ENCODE results near the gene CBR1.
"Not testable (repeated sequence)": the region's sequence is repeated elsewhere in the genome, so short reads cannot be mapped to it uniquely, and the experiment has no call there.

Gene CBR1

DNA sequence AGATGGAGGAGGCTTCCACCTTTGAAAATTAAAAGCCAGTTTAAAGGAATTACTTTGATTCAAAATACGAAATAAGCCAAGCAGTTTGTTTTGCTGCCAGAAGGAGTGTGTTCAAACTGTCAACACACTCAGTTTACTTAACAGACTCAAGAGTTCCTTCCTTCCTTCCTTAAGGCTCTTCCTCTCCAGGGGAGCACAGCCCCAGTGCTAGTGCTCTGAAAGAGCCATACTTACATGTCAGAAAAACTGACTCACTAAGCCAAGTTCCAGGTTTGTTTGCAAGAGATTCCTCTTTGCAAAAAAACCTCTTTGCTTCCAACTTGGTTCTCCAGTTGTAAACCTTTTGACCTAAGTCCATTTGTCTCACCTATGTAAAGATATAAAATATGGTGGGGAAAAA, 23.8 kb upstream of the CBR1 start:
- no peak for DNase-seq
- in situ Hi-C loops (cut with MboI; ENCODE audit: low pct_unique_long_range_greater_than_20kb, low sequenced_read_pairs) = no loop called here

DNA sequence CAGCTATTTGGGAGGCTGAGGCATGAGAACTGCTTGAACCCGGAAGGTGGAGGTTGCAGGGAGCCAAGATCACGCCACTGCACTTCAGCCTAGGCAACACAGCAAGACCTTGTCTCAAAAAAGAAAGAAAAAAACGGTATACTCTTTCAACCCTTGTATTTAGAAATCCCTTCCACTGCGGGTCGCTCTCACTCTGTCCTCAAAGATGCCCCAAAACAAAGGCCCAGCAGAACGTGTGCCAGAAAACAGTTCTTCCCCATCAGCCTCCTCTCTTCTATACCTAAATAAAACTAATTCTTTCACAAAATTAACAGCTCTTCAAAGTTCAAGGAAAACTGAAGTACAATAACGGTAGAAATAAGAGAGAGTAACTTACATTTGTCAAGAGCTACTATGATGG, 22.7 kb upstream of the CBR1 start:
- in situ Hi-C loops (cut with MboI; ENCODE audit: low pct_unique_long_range_greater_than_20kb, low sequenced_read_pairs) = no loop called here
- DNase-seq = no peak

DNA sequence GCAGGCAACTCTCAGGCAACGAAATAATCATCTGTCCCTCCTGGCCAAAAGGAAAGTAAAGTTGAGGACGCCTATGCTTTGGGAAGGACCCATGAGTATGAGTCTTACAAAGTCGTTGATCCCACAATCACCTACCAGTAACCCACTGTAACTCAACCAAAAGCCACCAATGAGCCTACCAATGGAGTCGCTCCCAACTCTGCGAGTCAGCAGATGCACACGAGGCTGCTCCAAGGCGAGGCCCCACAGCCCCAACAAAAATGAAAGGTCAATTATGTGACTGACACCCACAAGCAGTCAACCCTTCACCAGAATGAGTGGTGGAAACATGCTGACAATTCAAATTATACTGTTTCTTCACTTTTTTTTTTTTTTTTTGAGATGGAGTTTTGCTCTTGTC, 21.5 kb upstream of the CBR1 start:
- in situ Hi-C loops (cut with MboI; ENCODE audit: low pct_unique_long_range_greater_than_20kb, low sequenced_read_pairs) = no loop called here

DNA sequence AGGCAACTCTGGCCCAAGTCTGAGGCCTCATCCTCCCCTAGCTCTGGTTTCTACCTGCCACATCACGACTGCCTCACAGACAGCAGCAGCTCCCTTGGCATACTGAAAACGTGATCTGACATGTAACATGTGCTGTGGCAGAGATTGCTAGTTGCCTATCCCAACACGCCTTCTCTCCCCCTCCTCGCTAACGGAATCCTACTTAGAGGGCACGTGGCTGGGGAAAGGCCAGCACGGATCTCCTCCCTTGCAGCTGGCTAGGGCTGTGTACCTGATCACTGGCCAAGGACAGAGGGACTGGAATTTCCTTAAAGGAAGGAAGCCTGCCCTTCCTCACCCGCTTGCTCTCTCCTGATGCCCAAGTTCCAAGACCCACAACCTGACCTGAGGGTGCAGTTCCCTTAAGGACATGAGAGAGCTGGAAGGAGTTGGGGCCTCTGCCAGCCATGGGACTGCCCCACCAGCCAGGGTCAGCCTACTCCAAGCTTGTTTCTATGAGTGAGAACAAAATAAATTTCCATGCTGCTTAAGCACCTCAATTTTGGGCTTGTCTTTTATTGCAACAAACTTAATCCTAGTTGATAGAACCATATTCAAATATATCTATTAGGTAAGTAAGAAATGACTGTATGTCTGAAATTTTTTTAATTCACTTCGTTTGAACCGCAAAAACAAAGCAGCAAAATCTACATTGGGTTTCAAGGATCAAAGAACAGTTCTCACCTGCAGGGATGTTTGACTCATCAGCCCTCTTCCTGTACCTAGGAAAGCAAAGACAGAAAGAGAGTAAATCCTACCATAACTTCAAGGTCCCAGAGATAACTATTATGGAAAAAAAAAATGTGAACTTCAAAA, 16.7 kb upstream of the CBR1 start:
- in situ Hi-C loops (cut with MboI; ENCODE audit: low pct_unique_long_range_greater_than_20kb, low sequenced_read_pairs) = no loop called here
- no peak for DNase-seq

More for the DNA sequence above, 21.5 kb upstream of the CBR1 start:
- no peak for DNase-seq

DNA sequence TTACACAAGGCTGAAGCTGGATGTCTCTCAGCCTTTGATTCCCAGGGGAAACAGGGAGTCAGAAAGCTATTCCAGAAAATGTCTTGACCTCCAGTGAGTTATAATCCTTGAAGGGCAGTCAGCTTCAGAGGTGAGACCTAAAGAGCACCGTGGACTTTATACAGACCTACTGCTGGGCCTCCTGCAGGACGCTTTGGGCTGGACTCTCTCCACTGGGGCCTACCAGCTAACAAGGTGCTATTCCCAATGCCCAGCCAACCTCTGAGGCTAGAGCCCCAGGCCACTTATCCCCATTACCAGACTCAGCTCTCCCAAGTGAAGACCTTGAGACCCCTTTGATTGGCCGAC, 16.1 kb upstream of the CBR1 start:
- in situ Hi-C loops (cut with MboI; ENCODE audit: low pct_unique_long_range_greater_than_20kb, low sequenced_read_pairs) = no loop called here
- DNase-seq = no peak

DNA sequence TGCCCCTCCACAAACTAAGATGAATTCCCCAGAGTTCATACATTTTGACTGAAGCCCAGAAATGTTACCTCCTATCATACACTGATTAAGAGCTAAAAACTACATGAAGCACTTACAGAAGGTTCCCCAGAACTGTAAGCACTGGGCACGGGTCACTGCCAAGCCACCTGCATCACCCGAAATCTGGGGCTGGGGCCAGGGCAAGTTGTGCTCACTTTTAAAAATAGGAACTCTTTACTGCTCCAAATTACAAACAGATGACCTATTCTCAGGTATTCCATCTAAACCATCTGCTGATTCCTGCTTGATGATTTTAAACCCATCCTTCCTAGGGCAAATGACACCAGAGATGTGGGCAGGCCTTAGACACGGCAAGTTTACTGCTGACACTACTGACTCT, 14.3 kb upstream of the CBR1 start:
- in situ Hi-C loops (cut with MboI; ENCODE audit: low pct_unique_long_range_greater_than_20kb, low sequenced_read_pairs) = no loop called here
- no peak for DNase-seq

DNA sequence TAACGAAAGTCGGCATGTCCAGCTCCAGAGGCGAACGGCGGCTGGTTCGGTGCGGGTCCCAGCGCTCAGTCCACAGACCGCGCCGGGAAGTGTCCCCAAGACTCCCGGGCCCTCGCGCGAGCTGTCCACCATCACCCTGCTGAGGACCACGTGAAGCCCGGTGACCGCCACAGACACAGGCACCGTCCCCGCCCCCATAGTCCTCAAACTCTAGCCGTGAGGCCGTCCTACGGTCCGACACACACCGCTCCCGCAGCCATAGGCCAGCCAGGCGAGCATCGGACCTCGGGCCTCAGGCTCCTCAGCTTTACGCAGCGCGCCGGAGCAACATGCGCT, 10.0 kb upstream of the CBR1 start:
- in situ Hi-C loops (cut with MboI; ENCODE audit: low pct_unique_long_range_greater_than_20kb, low sequenced_read_pairs) = no loop called here
- no peak for DNase-seq

DNA sequence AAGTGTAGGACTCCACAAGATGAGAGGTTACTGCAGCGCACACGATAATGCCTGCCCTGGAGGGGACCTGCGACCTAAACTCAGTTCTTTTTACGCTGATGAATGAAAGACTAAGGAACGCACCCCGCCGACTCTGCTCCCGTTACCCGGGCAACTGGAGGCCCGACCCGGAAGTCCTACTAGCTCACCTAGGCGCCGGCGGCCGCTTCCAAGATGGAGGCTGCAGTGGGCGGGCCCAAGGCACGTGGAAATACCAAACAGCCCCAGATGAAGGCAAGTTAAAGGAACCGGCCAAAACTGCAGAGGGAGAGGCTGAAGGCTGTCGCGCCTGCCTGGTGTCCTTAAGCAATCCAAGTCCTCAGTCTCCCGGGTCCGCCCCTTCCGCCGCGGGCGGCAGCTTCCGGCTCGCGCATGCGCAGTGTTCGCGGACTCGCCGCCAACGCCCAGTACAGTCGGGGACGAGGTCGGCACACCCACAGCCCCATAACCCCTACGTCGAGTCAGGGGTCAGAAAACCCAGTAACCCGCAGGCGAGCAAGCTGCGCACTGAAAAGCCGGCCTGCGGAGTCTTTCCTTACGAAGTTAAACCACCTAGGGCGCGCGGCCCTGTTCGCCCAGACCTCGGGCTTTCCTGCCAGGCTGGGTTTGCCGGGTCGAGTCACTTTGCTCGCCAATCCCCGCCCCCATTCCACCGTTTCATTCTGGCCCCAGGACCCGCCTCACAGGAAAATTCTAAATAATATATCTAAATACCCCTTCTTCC, 9.5 kb upstream of the CBR1 start, which contains the start of gene SETD4:
Gene SETD4 (minus strand): TSS at position 368 of the 763 bp plus-strand sequence. CDS start 1,638 bp downstream, outside the sequence.
- in situ Hi-C loops (cut with MboI; ENCODE audit: low pct_unique_long_range_greater_than_20kb, low sequenced_read_pairs) = no loop called here
- peak; percentile 96 for DNase-seq

DNA sequence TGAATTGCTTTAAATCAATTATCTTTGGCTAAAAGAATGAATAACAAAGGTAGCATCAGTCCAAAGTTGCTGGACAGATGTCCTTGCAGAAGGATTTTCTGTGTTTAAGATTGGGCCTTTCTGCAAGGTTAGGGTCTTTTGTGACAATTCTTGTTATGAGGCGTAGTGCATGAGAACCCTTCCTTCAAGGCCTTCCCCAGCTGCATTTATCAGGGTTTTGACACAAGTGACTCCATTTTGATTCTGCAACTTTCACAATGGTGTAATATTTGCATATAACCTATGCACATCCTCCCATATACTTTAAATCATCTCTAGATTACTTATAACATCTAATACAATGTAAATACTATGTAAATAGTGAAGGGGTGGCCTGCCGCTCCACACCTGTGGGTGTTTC, 8.4 kb upstream of the CBR1 start:
- DNase-seq = no peak
- in situ Hi-C loops (cut with MboI; ENCODE audit: low pct_unique_long_range_greater_than_20kb, low sequenced_read_pairs) = no loop called here

DNA sequence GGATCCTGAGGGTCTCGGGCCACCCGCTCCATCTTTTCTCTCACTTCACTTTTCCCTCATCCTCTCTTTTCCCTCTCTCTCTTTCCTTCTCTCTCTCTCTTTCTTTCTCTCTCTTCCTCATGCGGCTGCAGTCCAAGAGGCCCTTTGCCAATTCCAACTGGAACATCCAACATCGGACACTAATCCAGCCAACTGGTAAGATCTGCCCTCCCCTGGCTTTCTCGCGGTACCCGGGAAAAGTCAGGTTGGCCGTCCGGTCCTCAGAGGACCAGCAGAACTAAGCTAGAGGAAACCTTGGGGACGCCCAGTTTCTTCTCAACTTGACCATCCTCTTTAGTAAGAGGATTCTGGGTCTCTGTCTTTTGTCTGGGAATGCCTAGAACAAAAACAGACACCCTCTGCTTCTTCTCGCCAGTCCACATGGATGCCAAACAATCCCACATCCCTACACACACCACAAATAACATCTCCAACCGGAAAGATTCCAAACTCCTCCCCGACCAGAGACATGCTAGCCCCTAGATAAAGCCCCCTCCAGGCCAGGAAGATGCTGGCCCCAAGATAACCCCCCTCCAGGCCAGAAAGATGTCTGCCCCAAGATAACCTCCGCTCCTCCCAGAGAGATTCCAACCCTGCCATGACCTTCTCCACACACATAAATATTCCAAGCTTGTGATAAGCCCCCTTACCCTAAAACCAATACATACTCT, 6.3 kb upstream of the CBR1 start:
- DNase-seq = no peak
- in situ Hi-C loops (cut with MboI; ENCODE audit: low pct_unique_long_range_greater_than_20kb, low sequenced_read_pairs) = no loop called here

DNA sequence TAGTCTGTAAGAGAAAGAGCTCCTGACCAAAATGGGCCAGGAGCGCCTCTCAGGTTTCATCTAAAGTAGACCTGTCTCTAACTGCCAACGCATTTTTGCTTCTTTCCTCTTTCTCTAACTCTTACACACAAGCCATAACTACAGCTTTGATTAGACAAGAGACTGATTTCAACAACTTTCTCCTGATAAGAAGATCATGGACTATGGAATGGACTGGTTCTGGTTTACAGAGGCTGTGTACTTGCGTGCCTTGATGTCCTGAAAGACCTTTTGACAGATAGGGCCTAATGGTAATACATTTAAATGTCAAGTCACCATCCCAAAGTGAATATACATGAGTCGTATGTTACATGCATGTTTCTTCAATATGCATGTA, 5.8 kb upstream of the CBR1 start:
- in situ Hi-C loops (cut with MboI; ENCODE audit: low pct_unique_long_range_greater_than_20kb, low sequenced_read_pairs) = no loop called here
- DNase-seq = no peak

DNA sequence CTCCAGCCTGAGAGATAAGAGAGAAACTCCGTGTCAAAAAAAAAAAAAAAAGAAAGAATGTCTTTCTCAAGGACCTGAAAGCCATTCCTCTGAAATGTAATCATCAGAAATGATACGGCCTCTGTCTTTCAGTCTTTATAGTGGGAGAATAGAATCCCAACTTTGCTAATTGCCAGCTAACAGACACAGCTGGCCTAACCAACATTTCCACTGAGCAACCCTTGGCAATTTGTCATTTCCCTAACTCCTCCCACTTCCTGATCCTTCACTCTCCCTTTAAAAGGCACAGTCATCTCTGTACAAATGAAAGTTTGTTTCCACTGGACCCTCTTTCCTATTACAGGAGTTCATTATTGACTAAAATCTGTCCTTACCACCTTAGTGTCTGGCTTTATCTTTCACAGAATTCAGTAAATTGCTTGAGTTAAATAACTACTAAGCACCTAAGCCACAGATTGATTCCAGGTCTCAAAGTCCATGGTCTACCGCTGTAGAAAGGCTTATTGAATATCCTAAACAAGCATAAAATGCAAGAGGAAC, 4.3 kb upstream of the CBR1 start:
- in situ Hi-C loops (cut with MboI; ENCODE audit: low pct_unique_long_range_greater_than_20kb, low sequenced_read_pairs) = no loop called here
- DNase-seq = peak; percentile 71

DNA sequence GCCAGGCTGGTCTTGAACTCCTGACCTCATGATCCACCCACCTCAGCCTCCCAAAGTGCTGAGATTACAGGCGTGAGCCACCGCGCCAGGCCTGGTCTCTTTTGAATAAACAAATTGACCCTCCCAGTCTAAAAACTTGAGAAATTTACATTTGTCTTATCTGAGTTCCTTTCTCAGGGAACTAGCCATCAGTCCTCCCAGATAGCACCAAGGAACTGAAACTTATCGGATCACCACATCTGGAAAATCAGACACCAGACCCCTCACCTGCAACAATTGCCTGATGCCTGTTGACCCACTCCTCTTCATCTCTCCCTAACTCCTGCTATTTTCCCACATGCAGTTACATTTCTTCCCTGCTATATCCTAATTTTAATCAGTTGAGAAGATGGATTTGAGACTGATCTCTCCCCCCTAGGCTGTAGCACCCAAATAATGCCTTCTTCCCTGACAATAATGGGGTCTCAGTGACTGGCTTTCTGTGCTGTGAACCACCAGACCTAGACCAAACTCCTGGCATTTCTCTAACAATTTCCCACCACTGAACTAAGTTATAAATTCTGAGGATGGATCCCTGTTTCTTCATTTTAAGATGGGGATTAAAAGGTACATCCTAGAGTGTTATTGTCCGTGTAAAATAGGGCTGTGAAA, 951 bp upstream of the CBR1 start:
- no peak for DNase-seq
- in situ Hi-C loops (cut with MboI; ENCODE audit: low pct_unique_long_range_greater_than_20kb, low sequenced_read_pairs) = no loop called here

DNA sequence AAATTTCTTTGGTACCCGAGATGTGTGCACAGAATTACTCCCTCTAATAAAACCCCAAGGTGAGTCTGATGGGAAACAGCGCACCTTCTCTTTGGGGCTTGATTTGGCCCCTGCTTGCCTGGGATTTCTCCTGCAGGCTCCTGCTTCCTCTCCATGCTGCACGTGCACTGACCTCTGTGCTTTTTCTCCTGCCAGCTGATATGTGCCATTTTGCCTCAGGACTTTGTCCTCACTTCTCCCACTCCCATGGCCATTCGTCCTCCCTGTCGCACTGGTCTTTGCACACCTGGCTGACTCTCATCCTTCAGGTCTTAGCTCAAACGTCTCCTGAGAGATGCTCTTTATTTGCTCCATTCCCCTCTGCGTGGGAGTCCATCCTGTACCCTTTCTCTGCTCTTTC, 1.2 kb downstream of the CBR1 start:
- in situ Hi-C loops (cut with MboI; ENCODE audit: low pct_unique_long_range_greater_than_20kb, low sequenced_read_pairs) = no loop called here
- no peak for DNase-seq

DNA sequence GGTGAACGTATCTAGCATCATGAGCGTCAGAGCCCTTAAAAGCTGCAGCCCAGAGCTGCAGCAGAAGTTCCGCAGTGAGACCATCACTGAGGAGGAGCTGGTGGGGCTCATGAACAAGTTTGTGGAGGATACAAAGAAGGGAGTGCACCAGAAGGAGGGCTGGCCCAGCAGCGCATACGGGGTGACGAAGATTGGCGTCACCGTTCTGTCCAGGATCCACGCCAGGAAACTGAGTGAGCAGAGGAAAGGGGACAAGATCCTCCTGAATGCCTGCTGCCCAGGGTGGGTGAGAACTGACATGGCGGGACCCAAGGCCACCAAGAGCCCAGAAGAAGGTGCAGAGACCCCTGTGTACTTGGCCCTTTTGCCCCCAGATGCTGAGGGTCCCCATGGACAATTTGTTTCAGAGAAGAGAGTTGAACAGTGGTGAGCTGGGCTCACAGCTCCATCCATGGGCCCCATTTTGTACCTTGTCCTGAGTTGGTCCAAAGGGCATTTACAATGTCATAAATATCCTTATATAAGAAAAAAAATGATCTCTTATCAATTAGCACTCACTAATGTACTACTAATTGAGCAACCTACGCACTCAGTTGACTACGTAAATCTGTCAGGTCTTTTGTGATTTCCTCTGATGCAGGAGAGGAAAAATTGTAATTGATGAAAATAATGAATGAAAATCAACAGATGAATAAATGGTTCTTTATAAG, 2.8 kb downstream of the CBR1 start:
- no peak for DNase-seq
- in situ Hi-C loops (cut with MboI; ENCODE audit: low pct_unique_long_range_greater_than_20kb, low sequenced_read_pairs) = no loop called here

DNA sequence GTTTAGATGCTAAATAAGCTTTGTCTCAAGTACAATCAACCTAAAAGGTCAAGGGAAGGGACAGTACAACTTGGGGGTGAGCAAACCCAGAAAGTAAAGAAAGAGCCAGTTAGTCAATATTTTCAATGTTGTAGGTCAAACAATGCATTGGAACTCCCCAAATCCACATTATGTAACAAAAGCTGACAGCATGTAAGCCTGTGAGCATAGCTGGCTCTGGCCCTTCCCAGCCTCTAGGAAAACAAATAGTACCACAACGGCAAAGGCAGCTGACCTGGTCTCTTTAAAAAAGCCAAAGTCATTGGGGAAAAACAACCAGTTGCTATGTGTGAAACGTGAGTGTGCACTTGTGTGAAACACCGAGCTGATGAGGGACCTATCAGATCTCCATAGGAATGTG, 3.4 kb downstream of the CBR1 start:
- DNase-seq = no peak

DNA sequence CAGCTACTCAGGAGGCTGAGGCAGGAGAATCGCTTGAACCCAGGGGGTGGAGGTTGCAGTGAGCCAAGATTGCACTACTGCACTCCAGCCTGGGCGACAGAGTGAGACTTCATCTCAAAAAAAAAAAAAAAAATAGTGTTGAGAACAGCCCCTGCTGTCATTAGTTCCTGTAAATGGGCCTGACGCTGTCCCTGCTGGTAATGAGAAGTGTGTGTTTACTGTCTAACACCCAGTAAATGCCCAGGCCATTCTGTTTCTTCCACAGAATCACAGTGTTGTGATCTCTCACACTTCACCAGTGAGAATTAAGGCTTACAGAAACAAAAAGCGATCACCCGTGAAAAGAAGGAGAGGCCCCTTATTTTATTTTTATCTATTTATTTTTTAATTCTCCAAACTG, 4.1 kb downstream of the CBR1 start:
- in situ Hi-C loops (cut with MboI; ENCODE audit: low pct_unique_long_range_greater_than_20kb, low sequenced_read_pairs); DNase-seq: not testable (repeated sequence)

More for the DNA sequence above, 3.4 kb downstream of the CBR1 start:
- in situ Hi-C loops (cut with MboI; ENCODE audit: low pct_unique_long_range_greater_than_20kb, low sequenced_read_pairs) = no loop called here

DNA sequence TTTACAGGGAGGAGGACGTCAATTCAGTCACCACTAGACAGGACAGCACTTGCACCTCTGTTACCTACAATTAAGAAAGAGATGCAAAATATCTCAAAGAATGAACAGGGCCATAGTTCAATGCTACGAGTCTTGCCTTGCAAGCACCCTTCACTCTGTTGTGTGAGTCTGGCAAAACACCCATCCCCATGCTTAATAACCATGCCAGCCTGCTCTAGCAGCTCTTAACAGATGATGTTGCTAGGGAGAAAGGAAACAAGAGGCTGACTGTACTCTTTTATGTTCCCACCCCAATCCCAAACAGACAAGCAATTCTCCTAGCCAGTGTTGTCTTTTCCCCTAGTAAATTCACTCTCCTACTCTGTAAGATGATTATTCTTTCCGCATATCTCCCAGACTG, 5.3 kb downstream of the CBR1 start:
- in situ Hi-C loops (cut with MboI; ENCODE audit: low pct_unique_long_range_greater_than_20kb, low sequenced_read_pairs) = no loop called here

DNA sequence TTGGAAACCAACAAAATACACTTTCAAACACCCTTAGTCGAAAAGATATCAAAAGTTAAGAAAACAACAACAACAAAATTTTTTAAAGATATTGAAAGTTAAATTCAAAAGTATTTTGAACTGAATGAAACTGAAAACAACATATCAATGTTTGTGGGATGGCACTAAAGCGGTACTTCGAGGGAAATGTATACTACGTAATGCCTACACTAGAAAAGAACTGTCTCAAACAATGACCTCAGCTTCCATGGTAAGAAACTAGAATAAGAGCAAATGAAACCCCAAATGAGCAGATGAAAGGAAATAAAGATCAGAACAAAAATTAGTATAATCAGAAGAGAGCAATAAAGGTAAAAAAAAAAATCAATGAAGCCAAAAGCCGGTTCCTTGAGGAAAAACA, 6.1 kb downstream of the CBR1 start:
- DNase-seq = no peak
- in situ Hi-C loops (cut with MboI; ENCODE audit: low pct_unique_long_range_greater_than_20kb, low sequenced_read_pairs) = no loop called here

More for the DNA sequence above, 5.3 kb downstream of the CBR1 start:
- DNase-seq = no peak
